DOHH2 (cell line): ENCODE data around the gene RIN3.

ENCODE experiments used
- H3F3A ChIP-seq: fragments of 200-600 bp; sonication (generic), shearing (Covaris generic); 2 replicates; pipeline ENCODE4 v1.6.0; 2016; ENCODE audit warnings: antibody characterized with exemption, mild to moderate bottlenecking; ENCODE audit not compliant: control insufficient read depth, insufficient read depth
- H3K27ac ChIP-seq: fragments of 200-600 bp; sonication (generic); 2 replicates; pipeline ENCODE4 v1.5.1; 2014; ENCODE audit warnings: low read depth, mild to moderate bottlenecking, low read length, moderate library complexity
- H3K27me3 ChIP-seq: fragments of 200-600 bp; sonication (generic); 2 replicates; pipeline ENCODE4 v1.6.1; 2014; ENCODE audit warnings: mild to moderate bottlenecking, low read length, mixed read lengths; ENCODE audit not compliant: control insufficient read depth
- H3K36me3 ChIP-seq: fragments of 200-600 bp; sonication (generic); 2 replicates; pipeline ENCODE4 v1.6.1; 2014; ENCODE audit warnings: mild to moderate bottlenecking, low read length, moderate library complexity, mixed read lengths; ENCODE audit not compliant: control insufficient read depth
- H3K4me1 ChIP-seq: fragments of 200-600 bp; sonication (generic); 2 replicates; pipeline ENCODE4 v1.6.1; 2014; ENCODE audit warnings: mild to moderate bottlenecking, low read length, mixed read lengths; ENCODE audit not compliant: control insufficient read depth
- H3K4me2 ChIP-seq: fragments of 200-600 bp; sonication (generic); 2 replicates; pipeline ENCODE4 v1.6.0; 2014; ENCODE audit warnings: mild to moderate bottlenecking, low read length, moderate library complexity
- H3K4me3 ChIP-seq: fragments of 200-600 bp; sonication (generic); 2 replicates; pipeline ENCODE4 v1.5.1; 2014; ENCODE audit warnings: mild to moderate bottlenecking, low read length, mixed read lengths
- H3K79me2 ChIP-seq: fragments of 200-600 bp; sonication (generic); 2 replicates; pipeline ENCODE4 v1.6.1; 2014; ENCODE audit warnings: mild to moderate bottlenecking, low read length, mixed read lengths; ENCODE audit not compliant: control insufficient read depth
- H3K9me2 ChIP-seq: fragments of 200-600 bp; sonication (generic); replicated peaks from 2 replicates; pipeline ENCODE4 v1.6.1; 2014; ENCODE audit warnings: mild to moderate bottlenecking, low read length, mixed read lengths; ENCODE audit not compliant: control insufficient read depth
- H3K9me3 ChIP-seq: fragments of 200-600 bp; sonication (generic); 2 replicates; pipeline ENCODE4 v1.6.1; 2014; ENCODE audit warnings: antibody characterized with exemption, low read length, mixed read lengths; ENCODE audit not compliant: control insufficient read depth, insufficient read depth
- H4K20me1 ChIP-seq: fragments of 200-600 bp; sonication (generic); 2 replicates; pipeline ENCODE4 v1.6.0; 2014; ENCODE audit warnings: low read depth, mild to moderate bottlenecking, antibody characterized with exemption, low read length, moderate library complexity; ENCODE audit not compliant: control insufficient read depth, insufficient read depth
- CTCF ChIP-seq: fragments of 200-600 bp; sonication (generic); IDR thresholded peaks from one replicate; pipeline ENCODE4 v1.5.1; 2014; ENCODE audit warnings: antibody characterized with exemption, mild to moderate bottlenecking, low read depth, low read length; ENCODE audit not compliant: poor library complexity, severe bottlenecking
- EZH2phosphoT487 ChIP-seq: fragments of 200-600 bp; sonication (generic); IDR thresholded peaks from 2 replicates; pipeline ENCODE4 v1.6.1; 2017; ENCODE audit warnings: borderline replicate concordance, mild to moderate bottlenecking, antibody characterized with exemption, low read length, moderate library complexity, mixed read lengths

RIN3 gene

GRCh38 chr14:92622311-92622710, 108.7 kb downstream of the RIN3 start:
- no peaks in the 10 kb centered on the region for H3K36me3 ChIP-seq
- H4K20me1 ChIP-seq: no peaks in the 10 kb centered on the region

GRCh38 chr14:92624764-92625163, 111.2 kb downstream of the RIN3 start:
- Histone ChIP-seq H3K27ac (no peak overlapping the region), H3K79me2 (no peaks in the 10 kb centered on the region), H3K4me3 (no peak overlapping the region), H3K4me1 (no peaks in the 10 kb centered on the region), H3K36me3 (no peaks in the 10 kb centered on the region), H3K9me2 (no peaks in the 10 kb centered on the region), H4K20me1 (no peaks in the 10 kb centered on the region), H3K9me3 (peaks cover 14% of the 10 kb centered on the region; the same call in 1 of the 2 replicates), H3K4me2 (no peak overlapping the region), H3K27me3 (no peaks in the 10 kb centered on the region), H3F3A (no peaks in the 10 kb centered on the region)
- TF ChIP-seq CTCF (no peak), EZH2phosphoT487 (no peak)

More at GRCh38 chr14:92622311-92622710, 108.7 kb downstream of the RIN3 start:
- Histone ChIP-seq H3F3A (no peaks in the 10 kb centered on the region), H3K27ac (no peak overlapping the region), H3K9me3 (peaks cover 9% of the 10 kb centered on the region; the same call in 1 of the 2 replicates), H3K4me1 (no peaks in the 10 kb centered on the region), H3K4me3 (no peak overlapping the region), H3K27me3 (no peaks in the 10 kb centered on the region), H3K9me2 (no peaks in the 10 kb centered on the region), H3K79me2 (no peaks in the 10 kb centered on the region), H3K4me2 (no peak overlapping the region)
- no peak for TF ChIP-seq EZH2phosphoT487
- no peak for TF ChIP-seq CTCF

GRCh38 chr14:92625213-92625612, 111.6 kb downstream of the RIN3 start:
- no peak overlapping the region for H3K4me3 ChIP-seq
- no peaks in the 10 kb centered on the region for H3K79me2 ChIP-seq
- H3K27ac ChIP-seq: no peak overlapping the region
- no peaks in the 10 kb centered on the region for H3K27me3 ChIP-seq
- H3K9me3 ChIP-seq: peaks cover 14% of the 10 kb centered on the region; the same call in 1 of the 2 replicates
- H4K20me1 ChIP-seq: no peaks in the 10 kb centered on the region
- no peaks in the 10 kb centered on the region for H3K4me1 ChIP-seq
- H3K36me3 ChIP-seq: no peaks in the 10 kb centered on the region
- no peaks in the 10 kb centered on the region for H3F3A ChIP-seq
- H3K4me2 ChIP-seq: no peak overlapping the region
- H3K9me2 ChIP-seq: no peaks in the 10 kb centered on the region
- TF ChIP-seq CTCF (no peak), EZH2phosphoT487 (no peak)
